Mammary epithelial cell (primary cell): Measurements from ENCODE around the gene N4BP2.

Source experiments
- EZH2 ChIP-seq: IDR thresholded peaks from 2 replicates; pipeline ENCODE4 v1.6.1; 2012; ENCODE audit warnings: low read length, inconsistent platforms, borderline replicate concordance
- TF ChIP-seq, protein P1 (sequence below), 2 donors: IDR thresholded peaks in 1 of 2; conservative IDR thresholded peaks in 1 of 2; 2 replicates each; pipeline ENCODE4 v1.5.1; 2011 to 2012; ENCODE audit warnings: inconsistent platforms in 2 of 2, low read length in 2 of 2, mild to moderate bottlenecking in 2 of 2, control low read depth in 1 of 2, low read depth in 1 of 2; ENCODE audit not compliant: insufficient read depth in 1 of 2; ENCODE audit errors: extremely low read depth in 1 of 2

DNA sequence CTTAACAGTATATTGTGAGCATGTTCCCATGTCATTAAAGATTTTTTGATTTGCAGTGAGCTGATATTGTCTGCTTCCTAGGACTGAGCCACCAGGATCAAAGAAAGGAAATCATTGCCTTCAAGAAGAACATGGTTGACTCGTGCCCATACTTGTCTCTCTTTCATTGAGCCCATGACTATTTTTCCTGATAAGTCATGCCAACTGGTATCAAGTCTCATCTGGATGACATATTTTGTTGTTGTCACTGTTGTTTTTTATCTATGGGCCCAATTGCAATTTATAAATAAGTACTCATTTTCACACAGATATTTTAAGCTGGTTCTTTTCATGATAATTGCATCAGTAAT lies 130.0 kb downstream of the N4BP2 start:
- TF ChIP-seq, protein P1, sequence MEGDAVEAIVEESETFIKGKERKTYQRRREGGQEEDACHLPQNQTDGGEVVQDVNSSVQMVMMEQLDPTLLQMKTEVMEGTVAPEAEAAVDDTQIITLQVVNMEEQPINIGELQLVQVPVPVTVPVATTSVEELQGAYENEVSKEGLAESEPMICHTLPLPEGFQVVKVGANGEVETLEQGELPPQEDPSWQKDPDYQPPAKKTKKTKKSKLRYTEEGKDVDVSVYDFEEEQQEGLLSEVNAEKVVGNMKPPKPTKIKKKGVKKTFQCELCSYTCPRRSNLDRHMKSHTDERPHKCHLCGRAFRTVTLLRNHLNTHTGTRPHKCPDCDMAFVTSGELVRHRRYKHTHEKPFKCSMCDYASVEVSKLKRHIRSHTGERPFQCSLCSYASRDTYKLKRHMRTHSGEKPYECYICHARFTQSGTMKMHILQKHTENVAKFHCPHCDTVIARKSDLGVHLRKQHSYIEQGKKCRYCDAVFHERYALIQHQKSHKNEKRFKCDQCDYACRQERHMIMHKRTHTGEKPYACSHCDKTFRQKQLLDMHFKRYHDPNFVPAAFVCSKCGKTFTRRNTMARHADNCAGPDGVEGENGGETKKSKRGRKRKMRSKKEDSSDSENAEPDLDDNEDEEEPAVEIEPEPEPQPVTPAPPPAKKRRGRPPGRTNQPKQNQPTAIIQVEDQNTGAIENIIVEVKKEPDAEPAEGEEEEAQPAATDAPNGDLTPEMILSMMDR (conservative IDR thresholded peaks at IDR 0.05 in 1 of 2, IDR thresholded peaks at IDR 0.05 in 1 of 2; ENCODE audit: extremely low read depth in 1 of 2, insufficient read depth in 1 of 2, low read depth in 1 of 2, low read length in 2 of 2), result no peak
- no peak for TF ChIP-seq EZH2
